ENCODE data around the gene IPO4. TPM values are rescaled to one million over a fixed set of nuclear protein-coding genes. Genes with fewer than 3 reads are reported as not detected.

The IPO4 gene
- total and polyA plus RNA-seq, 2 experiments from 2014 or later = 34.2 to 105 TPM

- ATAC-seq = no peak
- Mint-ChIP-seq H3K4me3 (peak overlapping the region; percentile 79), H3K36me3 (ENCODE audit: low read depth) (peaks cover 36% of the 10 kb centered on the region), H3K27me3 (ENCODE audit: insufficient read depth, low read depth, poor library complexity) (peaks cover 25% of the 10 kb centered on the region), H3K9me3 (no peaks in the 10 kb centered on the region), H3K4me1 (peaks cover 38% of the 10 kb centered on the region), H3K27ac (no peak overlapping the region)
- Histone ChIP-seq H3K27ac (ENCODE audit: low read depth) (no peak overlapping the region), H3K4me2 (peak overlapping the region; percentile 87), H3F3A (replicated peaks; ENCODE audit: low read depth) (peaks cover 33% of the 10 kb centered on the region), H2AFZ (no peak overlapping the region), H4K20me1 (replicated peaks; ENCODE audit: insufficient read depth) (peaks cover 9% of the 10 kb centered on the region), H3K4me3 (no peak overlapping the region), H3K36me3 (ENCODE audit: insufficient read depth) (peaks cover 14% of the 10 kb centered on the region; the same call in 1 of the 2 replicates), H3K27me3 (ENCODE audit: insufficient read depth) (no peaks in the 10 kb centered on the region), H3K4me1 (ENCODE audit: insufficient read depth) (peaks cover 25% of the 10 kb centered on the region), H3K79me2 (replicated peaks; ENCODE audit: insufficient read depth) (peaks cover 20% of the 10 kb centered on the region), H3K9me2 (ENCODE audit: insufficient read depth) (no peaks in the 10 kb centered on the region)
- DNase-seq (ENCODE audit: low spot score) = no peak
- no peak for TF ChIP-seq EZH2 (IDR thresholded peaks at IDR 0.05; ENCODE audit: low read depth, unreplicated experiment)
- no peak for TF ChIP-seq CTCF (conservative IDR thresholded peaks at IDR 0.05; ENCODE audit: low read depth in 2 of 2)
- no peak for TF ChIP-seq ZNF114 (CRISPR knock-in tag; IDR thresholded peaks at IDR 0.05)
- TF ChIP-seq EZH2phosphoT487 (IDR thresholded peaks at IDR 0.05; ENCODE audit: unreplicated experiment) = no peak
- no peak for TF ChIP-seq CREB1 (CRISPR knock-in tag; IDR thresholded peaks at IDR 0.05; ENCODE audit: low read depth)
These were observed 50.9 kb downstream of the IPO4 start for GRCh38 chr14:24137529-24138395.

GRCh38 chr14:24136684-24137528, 51.7 kb downstream of the IPO4 start:
- Histone ChIP-seq H3K4me3 (peak overlapping the region; percentile 96), H3K4me2 (peak overlapping the region; percentile 87), H3K9me2 (ENCODE audit: insufficient read depth) (no peaks in the 10 kb centered on the region), H3K27me3 (ENCODE audit: insufficient read depth) (no peaks in the 10 kb centered on the region), H3K4me1 (ENCODE audit: insufficient read depth) (peaks cover 19% of the 10 kb centered on the region), H3F3A (replicated peaks; ENCODE audit: low read depth) (peaks cover 25% of the 10 kb centered on the region), H3K79me2 (replicated peaks; ENCODE audit: insufficient read depth) (peaks cover 20% of the 10 kb centered on the region), H3K36me3 (ENCODE audit: insufficient read depth) (peaks cover 14% of the 10 kb centered on the region; the same call in 1 of the 2 replicates), H4K20me1 (replicated peaks; ENCODE audit: insufficient read depth) (peaks cover 9% of the 10 kb centered on the region), H3K27ac (ENCODE audit: low read depth) (no peak overlapping the region), H2AFZ (no peak overlapping the region)
- no peak for ATAC-seq
- H3K4me1 Mint-ChIP-seq = peaks cover 43% of the 10 kb centered on the region
- H3K4me3 Mint-ChIP-seq = peak overlapping the region; percentile 79
- DNase-seq (ENCODE audit: low spot score) = peak; percentile 13
- no peak overlapping the region for H3K27ac Mint-ChIP-seq
- H3K27me3 Mint-ChIP-seq (ENCODE audit: insufficient read depth, low read depth, poor library complexity) = peaks cover 25% of the 10 kb centered on the region
- no peaks in the 10 kb centered on the region for H3K9me3 Mint-ChIP-seq
- peaks cover 33% of the 10 kb centered on the region for H3K36me3 Mint-ChIP-seq (ENCODE audit: low read depth)
- TF ChIP-seq ZNF114 (CRISPR knock-in tag; IDR thresholded peaks at IDR 0.05) (no peak), STAT1 (IDR thresholded peaks at IDR 0.05; ENCODE audit: unreplicated experiment) (no peak), CREB1 (CRISPR knock-in tag; IDR thresholded peaks at IDR 0.05; ENCODE audit: low read depth) (no peak), NANOG (IDR thresholded peaks at IDR 0.05; ENCODE audit: borderline replicate concordance) (no peak), REST (IDR thresholded peaks at IDR 0.05; ENCODE audit: unreplicated experiment) (no peak), EZH2phosphoT487 (IDR thresholded peaks at IDR 0.05; ENCODE audit: unreplicated experiment) (no peak)
